Glutamatergic neuron (in vitro differentiated cells): ENCODE data around the gene BTBD9. TPM values are rescaled to one million over a fixed set of nuclear protein-coding genes. Genes with fewer than 3 reads are reported as not detected.
A peak's percentile ranks its signal among the peaks of the same experiment; 100 is the strongest.

Experiments
- DNase-seq: peaks from one replicate; pipeline ENCODE4 v3.0.0; 2022
- H3K27ac Mint-ChIP-seq: one replicate; pipeline ENCODE4 v1.8.0; 2020; ENCODE audit warnings: mild to moderate bottlenecking, mixed read lengths, inconsistent platforms; ENCODE audit not compliant: unreplicated experiment
- H3K27me3 Mint-ChIP-seq: one replicate; pipeline ENCODE4 v1.8.0; 2020; ENCODE audit warnings: mild to moderate bottlenecking, moderate library complexity, mixed read lengths, inconsistent platforms; ENCODE audit not compliant: unreplicated experiment
- H3K36me3 Mint-ChIP-seq: one replicate; pipeline ENCODE4 v1.8.0; 2020; ENCODE audit warnings: mild to moderate bottlenecking, mixed read lengths, inconsistent platforms; ENCODE audit not compliant: unreplicated experiment
- H3K4me1 Mint-ChIP-seq: one replicate; pipeline ENCODE4 v1.8.0; 2020; ENCODE audit warnings: mild to moderate bottlenecking, low read depth, mixed read lengths, inconsistent platforms; ENCODE audit not compliant: unreplicated experiment
- H3K4me3 Mint-ChIP-seq: one replicate; pipeline ENCODE4 v1.8.0; 2020; ENCODE audit warnings: mild to moderate bottlenecking, mixed read lengths, inconsistent platforms; ENCODE audit not compliant: unreplicated experiment
- H3K9me3 Mint-ChIP-seq: one replicate; pipeline ENCODE4 v1.8.0; 2020; ENCODE audit warnings: mild to moderate bottlenecking, moderate library complexity, mixed read lengths, inconsistent platforms; ENCODE audit not compliant: unreplicated experiment
- total RNA-seq: library from RNA; stranded (reverse); fragmentation: NEBNext Ultra II Directional; extraction: Animal tissue kit (Norgen Biotek cat#: 25700); gene quantifications from one replicate; pipeline ENCODE4 v1.2.1, GENCODE V29; 2021; ENCODE audit not compliant: unreplicated experiment
- TF ChIP-seq, protein P1 (sequence below): fragments of 200-600 bp; sonication (generic); IDR thresholded peaks from one replicate; pipeline ENCODE4 v1.5.0; 2021; ENCODE audit not compliant: partially characterized antibody, unreplicated experiment

BTBD9 gene
- total RNA-seq, 1 donor from 2014 or later, result 18.8 TPM

DNA sequence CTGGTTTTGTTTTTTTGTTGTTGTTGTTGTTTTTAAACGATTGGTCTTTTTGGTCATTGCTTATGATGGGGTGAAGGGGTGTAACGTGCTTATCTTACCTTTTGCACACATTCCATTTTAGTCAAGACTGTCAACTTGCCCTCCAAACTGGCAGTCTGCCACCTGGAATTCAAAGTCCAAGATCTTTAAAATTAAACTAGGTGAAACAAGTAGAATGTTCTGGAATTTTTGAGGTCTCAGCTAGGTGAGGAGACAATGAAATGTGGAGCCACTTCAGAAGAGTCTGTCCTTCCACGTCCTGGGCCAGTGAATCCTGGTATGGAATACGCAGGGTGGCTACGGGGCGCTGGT lies 475.6 kb downstream of the BTBD9 start:
- peak overlapping the region; percentile 36 for H3K4me3 Mint-ChIP-seq
- TF ChIP-seq, protein P1, sequence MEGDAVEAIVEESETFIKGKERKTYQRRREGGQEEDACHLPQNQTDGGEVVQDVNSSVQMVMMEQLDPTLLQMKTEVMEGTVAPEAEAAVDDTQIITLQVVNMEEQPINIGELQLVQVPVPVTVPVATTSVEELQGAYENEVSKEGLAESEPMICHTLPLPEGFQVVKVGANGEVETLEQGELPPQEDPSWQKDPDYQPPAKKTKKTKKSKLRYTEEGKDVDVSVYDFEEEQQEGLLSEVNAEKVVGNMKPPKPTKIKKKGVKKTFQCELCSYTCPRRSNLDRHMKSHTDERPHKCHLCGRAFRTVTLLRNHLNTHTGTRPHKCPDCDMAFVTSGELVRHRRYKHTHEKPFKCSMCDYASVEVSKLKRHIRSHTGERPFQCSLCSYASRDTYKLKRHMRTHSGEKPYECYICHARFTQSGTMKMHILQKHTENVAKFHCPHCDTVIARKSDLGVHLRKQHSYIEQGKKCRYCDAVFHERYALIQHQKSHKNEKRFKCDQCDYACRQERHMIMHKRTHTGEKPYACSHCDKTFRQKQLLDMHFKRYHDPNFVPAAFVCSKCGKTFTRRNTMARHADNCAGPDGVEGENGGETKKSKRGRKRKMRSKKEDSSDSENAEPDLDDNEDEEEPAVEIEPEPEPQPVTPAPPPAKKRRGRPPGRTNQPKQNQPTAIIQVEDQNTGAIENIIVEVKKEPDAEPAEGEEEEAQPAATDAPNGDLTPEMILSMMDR, result no peak
- H3K4me1 Mint-ChIP-seq, result peaks cover 17% of the 10 kb centered on the region
- H3K27ac Mint-ChIP-seq, result peak overlapping the region; percentile 62
- H3K9me3 Mint-ChIP-seq, result peaks cover 13% of the 10 kb centered on the region
- peaks cover 20% of the 10 kb centered on the region for H3K36me3 Mint-ChIP-seq
- DNase-seq, result no peak
- H3K27me3 Mint-ChIP-seq, result peaks cover 15% of the 10 kb centered on the region

DNA sequence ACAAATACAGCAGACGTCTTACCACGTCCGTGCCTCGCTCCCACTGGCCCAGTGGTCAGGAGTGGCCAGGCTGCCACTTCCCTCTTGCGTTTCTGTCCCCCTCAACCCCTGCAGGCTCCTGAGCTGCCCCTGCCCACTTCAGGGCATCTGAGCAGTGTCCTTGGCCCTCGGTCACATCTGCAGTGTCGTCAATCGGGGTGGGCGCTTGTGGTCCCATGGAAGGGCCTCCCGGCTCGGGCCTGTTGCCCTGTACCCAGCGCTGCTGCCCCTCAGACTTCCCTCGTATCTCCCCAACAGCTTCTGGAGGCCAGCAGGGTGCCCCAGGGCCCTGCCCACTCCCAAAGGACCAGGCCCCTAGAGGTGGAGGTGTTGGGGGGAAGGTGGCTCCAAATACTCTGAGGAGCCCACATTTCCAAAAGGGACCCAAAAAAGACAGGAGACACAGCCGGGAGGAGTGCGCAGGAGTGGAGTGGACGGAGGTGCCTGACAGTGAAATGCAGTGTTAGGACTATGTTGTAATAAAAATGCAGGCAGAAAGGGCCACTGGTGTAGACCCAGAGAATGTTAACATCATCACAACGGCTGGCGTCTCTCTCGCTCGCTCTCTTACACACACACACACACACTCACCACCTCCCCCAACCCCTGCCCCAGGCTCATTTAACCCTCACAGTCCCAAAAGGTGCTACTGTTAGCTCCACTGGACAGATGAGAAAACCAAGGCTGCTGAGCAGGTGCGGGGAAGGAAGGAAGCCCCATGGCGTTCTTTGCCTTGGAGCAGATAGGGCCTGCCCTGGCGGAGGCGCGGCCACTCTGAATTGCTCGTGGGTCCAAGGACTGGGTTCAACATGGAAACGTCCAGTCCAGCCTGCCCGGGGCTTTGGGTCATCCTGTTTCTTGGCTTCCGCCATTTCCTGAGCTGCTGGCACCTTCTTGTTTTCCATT lies 476.3 kb downstream of the BTBD9 start:
- TF ChIP-seq, protein P1, result no peak
- Mint-ChIP-seq H3K4me3 (peak overlapping the region; percentile 36), H3K4me1 (peaks cover 19% of the 10 kb centered on the region), H3K36me3 (peaks cover 20% of the 10 kb centered on the region), H3K27ac (peak overlapping the region; percentile 62), H3K27me3 (peaks cover 15% of the 10 kb centered on the region), H3K9me3 (peaks cover 13% of the 10 kb centered on the region)
- no peak for DNase-seq

DNA sequence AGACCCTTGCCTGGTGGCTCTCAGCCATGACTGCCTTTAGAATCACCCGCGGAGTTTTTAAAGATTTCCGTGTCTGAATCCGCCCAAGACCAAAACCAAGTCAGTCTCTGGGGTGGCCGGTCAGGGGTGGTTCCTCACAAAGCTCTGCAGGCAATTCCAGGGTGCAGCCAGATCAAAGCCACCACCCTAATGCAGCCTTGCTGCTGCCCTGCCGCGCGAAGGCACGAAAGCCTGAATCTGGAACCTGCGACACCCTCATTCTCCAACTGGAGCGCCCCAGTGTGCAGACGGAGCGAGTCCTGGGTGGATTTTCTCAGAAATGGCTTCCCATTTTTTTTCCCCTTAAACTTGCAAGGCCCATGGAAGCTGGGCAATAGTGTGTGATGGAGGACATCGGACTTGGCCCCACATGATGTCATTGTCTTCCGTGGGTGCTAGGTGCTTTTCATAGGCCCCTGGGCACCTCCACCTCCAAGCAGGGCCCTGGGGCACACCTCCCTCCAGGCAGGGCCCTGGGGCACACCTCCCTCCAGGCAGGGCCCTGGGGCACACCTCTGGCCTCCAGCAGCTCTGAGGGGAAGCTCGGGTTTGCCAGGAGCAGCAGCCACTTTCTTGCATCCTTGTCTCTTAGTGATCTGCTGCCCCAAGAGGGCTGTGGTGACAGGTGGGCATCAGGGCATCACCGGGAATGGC lies 477.1 kb downstream of the BTBD9 start:
- TF ChIP-seq, protein P1, result no peak
- peaks cover 20% of the 10 kb centered on the region for H3K36me3 Mint-ChIP-seq
- no peak overlapping the region for H3K4me3 Mint-ChIP-seq
- peaks cover 15% of the 10 kb centered on the region for H3K4me1 Mint-ChIP-seq
- no peak for DNase-seq
- peaks cover 13% of the 10 kb centered on the region for H3K27me3 Mint-ChIP-seq
- H3K9me3 Mint-ChIP-seq, result peaks cover 13% of the 10 kb centered on the region
- H3K27ac Mint-ChIP-seq, result peak overlapping the region; percentile 55

DNA sequence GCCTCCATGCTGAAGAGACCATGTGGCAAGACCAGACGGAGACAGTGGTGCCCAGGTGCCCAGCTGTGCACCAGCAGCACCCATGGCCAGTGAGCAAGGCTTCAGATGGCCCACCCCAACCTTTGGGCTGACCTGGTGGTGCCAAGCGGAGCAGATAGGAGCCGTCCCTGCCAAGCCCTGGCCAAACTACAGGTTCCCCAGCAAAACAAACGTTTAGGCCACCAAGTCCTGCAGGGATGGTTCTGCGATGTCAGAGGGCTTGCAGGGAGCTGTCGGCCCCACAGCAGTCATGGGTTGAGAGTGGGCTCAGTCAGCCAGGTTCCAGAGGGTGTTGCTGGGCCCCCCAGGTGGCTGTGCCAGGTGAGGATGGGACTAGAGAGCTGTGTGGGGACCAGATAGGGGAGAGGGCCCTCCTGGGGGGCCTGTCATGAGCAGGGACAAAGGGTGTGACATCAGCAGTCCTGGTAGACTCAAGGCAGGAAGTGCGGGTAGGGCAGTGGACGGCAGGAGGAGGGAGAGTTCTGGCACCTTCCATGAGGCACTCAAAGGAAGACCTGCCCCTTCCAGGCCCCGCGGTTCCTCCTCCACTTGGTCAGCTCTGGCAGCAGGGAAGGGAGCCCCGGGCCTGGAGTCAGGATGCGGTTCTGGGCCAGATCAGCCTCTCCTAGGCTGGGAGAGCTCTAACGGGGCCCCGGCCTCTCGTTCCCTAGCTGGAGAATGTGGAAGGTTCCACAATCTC lies 477.8 kb downstream of the BTBD9 start:
- peaks cover 20% of the 10 kb centered on the region for H3K36me3 Mint-ChIP-seq
- peaks cover 13% of the 10 kb centered on the region for H3K9me3 Mint-ChIP-seq
- TF ChIP-seq, protein P1, result no peak
- peaks cover 11% of the 10 kb centered on the region for H3K4me1 Mint-ChIP-seq
- peak overlapping the region; percentile 58 for H3K4me3 Mint-ChIP-seq
- H3K27me3 Mint-ChIP-seq, result peaks cover 12% of the 10 kb centered on the region
- no peak overlapping the region for H3K27ac Mint-ChIP-seq
- no peak for DNase-seq
